ENCODE data around the gene SSX4.
"Not testable (repeated sequence)": the region's sequence is repeated elsewhere in the genome, so short reads cannot be mapped to it uniquely, and the experiment has no call there.

- not testable (repeated sequence) for TF ChIP-seq CTCF, POLR2A (IDR thresholded peaks at IDR 0.05)
Observed at GRCh38 chrX:48383239-48383638, at the start of gene SSX4.
